Kidney (tissue), 14 donors: ENCODE results near the gene APLP2. TPM values are rescaled to one million over a fixed set of nuclear protein-coding genes. Genes with fewer than 3 reads are reported as not detected.

Experiments used
- DNase-seq, 5 donors: peaks; one replicate each; pipeline ENCODE4 v3.0.0-alpha.2; 2013 to 2020
- FAIRE-seq: peaks from 2 replicates; lab custom pipeline; 2012; peaks lifted over from hg19 to GRCh38; lab: Jason Lieb, UNC
- H3K27ac ChIP-seq, 2 donors: one replicate each; pipeline ENCODE4 v1.7.0; 2013; ENCODE audit warnings: low read depth in 2 of 2, low read length in 2 of 2, inconsistent platforms in 1 of 2
- H3K27me3 ChIP-seq: one replicate; pipeline ENCODE4 v1.7.1; 2013; ENCODE audit warnings: low read length, inconsistent platforms; ENCODE audit not compliant: control insufficient read depth, insufficient read depth
- H3K36me3 ChIP-seq, 3 donors: one replicate each; pipeline versions ENCODE4 v1.7.0 to v1.7.1; 2013; ENCODE audit warnings: low read length in 3 of 3, control low read depth in 1 of 3, inconsistent platforms in 1 of 3; ENCODE audit not compliant: insufficient read depth in 3 of 3, control insufficient read depth in 2 of 3
- H3K4me1 ChIP-seq, 3 donors: one replicate each; pipeline versions ENCODE4 v1.7.0 to v1.7.1; 2013; ENCODE audit warnings: low read length in 3 of 3, inconsistent platforms in 1 of 3, low read depth in 1 of 3; ENCODE audit not compliant: control insufficient read depth in 2 of 3, insufficient read depth in 2 of 3
- H3K4me3 ChIP-seq, 3 donors: one replicate each; pipeline versions ENCODE4 v1.7.0 to v1.8.1; 2013; ENCODE audit warnings: low read length in 3 of 3, control low read depth in 1 of 3, inconsistent platforms in 1 of 3
- H3K9ac ChIP-seq, 3 donors: one replicate each; pipeline versions ENCODE4 v1.7.0 to v1.7.1; 2013; ENCODE audit warnings: low read length in 3 of 3, control low read depth in 1 of 3, inconsistent platforms in 1 of 3
- H3K9me3 ChIP-seq, 3 donors: one replicate each; pipeline versions ENCODE4 v1.7.0 to v1.7.1; 2013; ENCODE audit warnings: low read length in 3 of 3, control low read depth in 1 of 3, inconsistent platforms in 1 of 3; ENCODE audit not compliant: control insufficient read depth in 2 of 3, insufficient read depth in 1 of 3
- CTCF ChIP-seq: IDR thresholded peaks from 3 replicates; pipeline ENCODE4 v1.5.1; 2012; ENCODE audit warnings: mild to moderate bottlenecking, moderate library complexity, borderline replicate concordance; ENCODE audit not compliant: insufficient read depth; ENCODE audit errors: extremely low read depth
- intact Hi-C: fragments of 100-400 bp; cut with DNase I; formaldehyde crosslinking; loops from one replicate; pipeline ENCODE4 v1.11.1; 2022
- polyA plus RNA-seq: library from polyadenylated mRNA; stranded (reverse); fragments of 350-450 nt; fragmentation: Illumina TruSeq; extraction: RNeasy Lipid Tissue Mini Kit (QIAGEN cat#74804); gene quantifications from one replicate; pipeline ENCODE4 v1.2.3, GENCODE V29; 2014; ENCODE audit warnings: low read depth, low replicate concordance; ENCODE audit not compliant: insufficient read depth
- total RNA-seq: library from RNA; stranded (reverse); fragmentation: NEBNext Ultra II Directional; extraction: Animal tissue kit (Norgen Biotek cat#: 25700); gene quantifications from one replicate; pipeline ENCODE4 v1.2.1, GENCODE V29; 2021
- donor health status: control.
- donor health status: control.
- donor health status: control.
- donor health status: control.
- donor health status: control.
- donor health status: DM: yes; HTN: yes; CAD: no.
- donor health status: Normal renal cell carcinoma (clear cell type).

The APLP2 gene
- total and polyA plus RNA-seq, 2 donors from 2014 or later: 338 to 502 TPM

- Histone ChIP-seq H3K4me1 (peaks cover 0 to 7% (median 0%) of the 10 kb centered on the region in 3 donors), H3K36me3 (no peaks in the 10 kb centered on the region), H3K9me3 (no peaks in the 10 kb centered on the region), H3K9ac (no peak overlapping the region), H3K4me3 (no peak overlapping the region), H3K27me3 (peaks cover 5% of the 10 kb centered on the region), H3K27ac (no peak overlapping the region)
- FAIRE-seq (no peak), DNase-seq (no peak)
- TF ChIP-seq CTCF: no peak
- intact Hi-C loops: no loop called here
Measured at GRCh38 chr11:130156108-130157022, 86.7 kb downstream of the APLP2 start.

- H3K27ac ChIP-seq: no peak overlapping the region
- H3K4me1 ChIP-seq: peaks cover 0 to 12% (median 6%) of the 10 kb centered on the region in 3 donors
- FAIRE-seq (no peak), DNase-seq (no peak)
- intact Hi-C loops: no loop called here
- no peak for TF ChIP-seq CTCF
- no peak overlapping the region for H3K9ac ChIP-seq
- no peaks in the 10 kb centered on the region for H3K36me3 ChIP-seq
- H3K27me3 ChIP-seq: peaks cover 5% of the 10 kb centered on the region
- no peak overlapping the region for H3K4me3 ChIP-seq
- no peaks in the 10 kb centered on the region for H3K9me3 ChIP-seq
Measured at GRCh38 chr11:130157101-130157500, 87.4 kb downstream of the APLP2 start.

GRCh38 chr11:130157840-130158239 is 88.1 kb downstream of the APLP2 start:
- H3K9ac ChIP-seq: no peak overlapping the region
- intact Hi-C loops: no loop called here
- DNase-seq (no peak), FAIRE-seq (no peak)
- H3K27ac ChIP-seq: no peak overlapping the region
- no peaks in the 10 kb centered on the region for H3K36me3 ChIP-seq
- peaks cover 5% of the 10 kb centered on the region for H3K27me3 ChIP-seq
- H3K4me3 ChIP-seq: no peak overlapping the region
- H3K4me1 ChIP-seq: peaks cover 0 to 18% (median 10%) of the 10 kb centered on the region in 3 donors
- H3K9me3 ChIP-seq: no peaks in the 10 kb centered on the region
- no peak for TF ChIP-seq CTCF
